GM19324 (cell line): Measurements from ENCODE around the gene STX1B.
"Not testable (repeated sequence)": the region's sequence is repeated elsewhere in the genome, so short reads cannot be mapped to it uniquely, and the experiment has no call there.

Experiments
- ATAC-seq: cut with Tn5 transposase; IDR thresholded peaks from one replicate; pipeline ENCODE4 v1.9.1; 2021; ENCODE audit warnings: mild to moderate bottlenecking, moderate library complexity; ENCODE audit not compliant: unreplicated experiment, low FRiP score

Gene STX1B

DNA sequence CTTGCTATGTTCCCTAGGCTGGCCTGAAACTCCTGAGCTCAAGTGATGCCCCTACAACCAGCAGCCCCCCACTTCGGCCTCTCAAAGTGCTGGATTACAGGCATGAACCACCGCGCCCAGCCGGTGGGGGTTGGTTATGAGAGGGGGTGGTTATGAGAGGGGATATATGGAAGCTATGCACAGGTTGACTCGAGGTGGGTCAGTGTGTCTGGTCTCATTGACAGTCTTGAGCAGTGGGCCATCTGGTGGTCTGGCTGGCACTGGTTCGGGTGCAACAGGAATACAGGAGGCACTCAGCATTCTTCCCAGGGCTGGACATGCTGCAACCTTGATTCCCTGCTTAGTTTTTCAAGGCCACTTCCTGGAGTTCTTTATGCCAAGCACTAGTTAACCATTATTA, 5.6 kb upstream of the STX1B start:
- no peak for ATAC-seq

DNA sequence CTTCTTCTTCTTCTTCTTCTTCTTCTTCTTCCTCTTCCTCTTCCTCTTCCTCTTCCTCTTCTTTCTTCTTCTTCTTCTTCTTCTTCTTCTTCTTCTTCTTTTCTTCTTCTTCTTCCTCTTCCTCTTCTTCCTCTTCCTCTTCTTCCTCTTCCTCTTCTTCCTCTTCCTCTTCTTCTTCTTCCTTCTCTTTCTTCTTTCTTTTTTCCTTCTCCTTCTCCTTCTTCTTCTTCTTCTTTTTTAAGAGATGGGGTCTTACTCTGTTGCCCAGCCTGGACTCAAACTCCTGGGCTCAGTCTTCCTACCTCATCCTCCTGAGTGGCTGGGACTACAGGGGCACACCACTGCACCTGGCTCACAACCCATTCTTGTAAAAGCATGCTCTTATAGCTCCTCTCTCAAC, 2.9 kb upstream of the STX1B start:
- not testable (repeated sequence) for ATAC-seq

DNA sequence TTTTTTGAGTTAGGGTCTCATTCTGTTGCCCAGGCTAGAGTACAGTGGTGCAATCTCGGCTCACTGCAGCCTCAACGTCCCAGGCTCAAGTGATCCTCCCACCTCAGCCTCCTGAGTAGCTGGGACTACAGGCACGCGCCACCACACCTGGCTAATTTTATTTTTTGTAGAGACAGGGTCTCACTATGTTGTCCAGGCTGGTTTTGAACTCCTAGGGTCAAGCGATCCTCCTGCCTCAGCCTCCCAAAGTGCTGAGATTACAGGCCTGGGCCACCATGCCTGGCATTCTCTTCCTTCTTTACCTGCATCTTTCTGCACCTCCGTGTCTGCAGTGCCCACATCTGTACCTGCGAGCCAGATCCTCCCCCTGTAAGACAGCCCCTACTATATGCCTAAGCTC, 1.4 kb upstream of the STX1B start:
- ATAC-seq: not testable (repeated sequence)

DNA sequence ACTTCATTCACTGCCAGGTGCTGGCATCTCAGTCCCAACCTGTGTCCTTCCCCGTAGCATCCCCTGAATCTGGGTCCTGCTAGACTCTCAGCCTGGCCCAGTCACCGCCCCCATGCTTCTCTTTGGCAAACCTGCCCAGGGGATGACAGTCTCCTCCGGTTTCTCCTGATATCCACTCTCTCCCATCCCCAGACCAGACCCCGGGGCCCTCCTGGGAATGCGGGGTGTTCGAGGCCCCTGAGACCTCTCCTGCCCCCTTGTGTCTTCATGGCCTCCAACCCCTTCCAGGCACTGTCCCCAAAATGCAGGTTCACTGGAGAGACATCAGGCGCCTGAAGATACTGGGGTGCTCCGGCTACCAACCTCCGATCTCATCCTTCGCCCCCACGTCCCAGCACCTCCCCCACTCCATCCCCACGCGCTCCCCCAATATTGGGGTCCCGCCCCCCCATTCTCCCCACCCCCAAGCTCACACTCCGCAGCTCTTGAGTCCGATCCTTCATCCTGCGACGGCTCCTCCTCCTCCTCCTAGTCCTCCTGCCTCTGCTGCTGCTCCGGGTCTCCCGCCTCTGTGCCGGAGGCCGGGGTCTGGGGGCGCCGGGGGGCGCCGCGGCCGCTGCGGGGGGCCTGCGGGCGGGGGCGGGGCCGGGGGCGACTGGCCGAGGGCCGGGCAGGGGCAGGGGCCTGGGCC, 399 bp downstream of the STX1B start:
- ATAC-seq: no peak

DNA sequence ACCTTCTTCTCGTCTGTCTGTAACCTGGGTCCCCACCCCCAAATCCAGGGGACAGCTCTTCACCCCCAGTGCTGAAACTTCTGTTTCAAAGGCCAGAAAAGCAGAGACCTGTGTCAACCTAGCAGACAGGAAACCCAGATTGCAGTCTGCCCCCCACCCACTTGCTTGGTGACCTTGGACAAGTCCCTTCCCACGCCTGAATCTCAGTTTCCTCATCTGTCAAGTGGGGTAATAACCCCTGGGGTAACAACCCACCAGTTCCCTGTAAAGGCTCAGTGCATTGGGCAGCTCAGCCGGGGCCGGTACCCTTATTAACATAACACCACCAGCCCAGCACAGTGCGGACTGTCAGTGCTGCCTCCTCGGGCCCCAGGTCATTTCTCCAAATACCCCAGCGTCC, 1.3 kb downstream of the STX1B start:
- ATAC-seq: no peak

DNA sequence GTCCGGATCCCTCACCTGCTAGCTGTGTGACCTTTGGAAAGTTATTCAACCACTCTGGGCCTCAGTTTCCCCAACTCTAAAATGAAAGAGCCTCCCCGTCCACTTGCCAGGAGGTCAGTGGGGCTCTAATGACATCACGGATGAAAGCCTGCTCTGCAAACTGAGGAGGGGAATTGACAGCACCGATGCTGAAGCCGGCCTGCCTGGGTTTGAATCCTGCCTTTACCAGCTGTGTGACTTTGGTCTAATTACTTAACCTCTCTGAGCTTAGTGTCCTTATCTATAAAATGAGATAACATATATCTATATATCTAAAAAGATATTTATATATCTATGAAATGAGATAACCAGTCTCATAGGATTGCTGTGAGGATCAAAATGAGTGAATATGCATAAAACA, 1.9 kb downstream of the STX1B start:
- ATAC-seq: no peak

DNA sequence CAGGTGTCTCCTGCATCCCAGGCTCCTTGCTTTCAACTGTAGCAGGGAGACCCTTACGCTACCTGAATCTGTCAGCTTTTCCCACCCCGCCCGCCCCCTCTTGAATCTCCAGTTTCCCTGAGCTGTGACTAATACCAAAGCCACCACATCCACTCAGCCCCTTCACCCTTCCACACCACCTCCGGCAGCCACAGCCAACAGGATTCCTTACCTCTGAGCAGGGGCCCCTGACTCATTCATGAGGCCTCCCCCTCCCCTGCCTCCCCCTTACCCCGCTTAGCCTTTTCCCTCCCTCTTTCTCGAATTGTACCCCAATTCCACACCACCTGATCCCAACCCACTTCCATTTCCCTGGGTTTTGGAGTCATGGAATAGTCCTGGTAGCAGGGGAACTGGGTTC, 2.3 kb downstream of the STX1B start:
- ATAC-seq: no peak

DNA sequence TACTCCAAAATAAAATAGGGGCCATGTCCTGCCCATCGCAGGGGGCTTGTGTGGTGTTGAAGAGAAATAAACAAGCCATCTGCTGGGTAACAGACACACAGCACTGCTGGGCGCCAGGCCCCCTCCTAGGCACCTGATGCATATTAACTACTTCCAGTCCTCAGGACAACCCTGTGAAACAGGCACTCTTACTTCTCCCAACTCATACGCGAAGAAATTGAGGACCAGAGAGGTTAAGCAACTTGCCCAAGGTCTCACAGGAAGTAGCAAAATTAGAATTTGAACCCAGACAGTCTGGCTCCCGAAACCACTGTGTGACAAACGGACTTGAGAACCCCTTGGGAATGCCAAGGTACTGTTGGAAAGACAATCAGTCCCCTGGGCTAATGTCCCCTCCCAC, 2.8 kb downstream of the STX1B start:
- ATAC-seq: no peak

DNA sequence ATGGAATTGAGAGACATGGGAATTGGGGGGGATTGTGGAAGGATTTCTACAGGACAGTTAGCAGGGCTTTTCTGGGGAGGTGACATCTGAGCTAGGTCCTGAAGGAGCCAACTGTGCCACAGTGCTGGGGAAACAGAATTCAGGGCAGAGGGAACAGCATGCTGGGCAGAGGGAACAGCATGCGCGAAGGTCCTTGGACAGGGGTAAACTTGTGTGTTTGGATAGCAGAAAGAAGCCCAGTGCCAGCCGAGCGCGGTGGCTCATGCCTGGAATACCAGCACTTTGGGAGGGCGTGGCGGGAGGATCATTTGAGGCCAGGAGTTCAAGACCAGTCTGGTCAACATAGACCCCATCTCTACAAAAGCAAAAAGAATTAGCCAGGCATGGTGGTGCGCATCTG, 3.8 kb downstream of the STX1B start:
- ATAC-seq: no peak

DNA sequence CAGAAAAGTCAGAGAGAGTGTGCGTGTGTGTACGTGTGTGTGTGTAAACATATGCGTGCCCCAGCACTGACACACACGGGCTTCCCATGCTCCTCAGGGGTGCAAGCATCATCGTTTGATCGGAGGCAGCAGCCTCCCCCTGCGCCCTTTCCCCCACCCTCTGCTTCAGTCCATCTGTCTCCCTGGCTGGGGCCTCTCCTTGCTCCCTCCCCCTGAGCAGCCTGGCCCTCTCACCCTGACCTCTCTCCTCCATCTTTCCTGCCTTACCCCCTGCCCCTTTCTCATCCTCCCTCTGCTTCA, 4.4 kb downstream of the STX1B start:
- ATAC-seq: no peak

DNA sequence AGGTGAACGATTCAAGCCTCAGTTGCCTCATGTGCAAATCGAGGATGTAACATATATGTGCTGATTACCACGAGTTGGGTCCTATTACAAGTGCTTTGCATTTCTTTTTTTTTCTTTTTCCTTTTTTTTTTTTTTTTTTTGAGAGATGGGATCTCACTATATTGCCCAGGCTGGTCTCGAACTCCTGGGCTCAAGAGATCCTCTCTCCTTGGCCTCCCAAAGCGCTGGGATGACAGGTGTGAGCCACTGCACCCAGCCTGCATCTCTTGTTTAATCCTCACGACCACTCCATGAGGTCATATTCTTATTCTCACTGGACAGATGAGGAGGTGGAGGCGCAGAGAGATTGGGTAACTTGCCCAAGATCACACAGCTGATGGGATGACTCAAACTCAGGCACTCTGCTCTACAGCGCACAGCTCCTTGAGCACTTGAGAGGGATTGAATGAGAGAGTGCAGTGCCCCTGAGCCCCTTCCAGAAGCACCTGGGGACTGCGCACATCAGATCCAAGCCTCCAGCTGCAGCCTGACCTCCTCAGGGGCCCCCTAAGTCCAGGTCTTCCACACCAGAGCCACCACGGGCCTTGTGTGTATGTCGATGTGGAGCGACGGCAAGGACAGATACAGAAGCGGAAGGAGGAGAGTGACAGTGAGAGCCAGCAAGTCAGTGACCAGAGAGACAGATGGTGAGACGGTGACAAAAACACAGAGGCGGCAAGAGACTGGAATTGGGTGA, 4.9 kb downstream of the STX1B start:
- no peak for ATAC-seq

DNA sequence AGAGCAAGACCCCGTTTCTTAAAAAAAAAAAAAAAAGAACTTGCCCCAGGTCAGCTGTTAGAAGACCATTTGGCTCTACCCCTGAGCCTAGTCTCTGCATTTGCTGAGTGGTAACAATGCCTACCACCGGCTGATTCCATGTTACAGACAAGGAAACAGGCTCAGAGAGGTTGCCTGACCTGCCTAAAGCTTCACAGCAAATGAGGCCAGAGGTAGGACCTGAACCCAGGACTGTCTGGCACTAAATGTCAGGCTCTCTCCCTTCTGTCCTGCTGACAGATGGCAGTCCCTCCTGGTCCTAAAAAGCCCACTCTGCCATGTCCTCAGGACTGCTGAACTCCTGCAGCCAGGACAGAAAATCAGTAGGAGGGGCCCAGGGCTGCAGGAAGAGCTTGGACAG, 5.8 kb downstream of the STX1B start:
- ATAC-seq: no peak

DNA sequence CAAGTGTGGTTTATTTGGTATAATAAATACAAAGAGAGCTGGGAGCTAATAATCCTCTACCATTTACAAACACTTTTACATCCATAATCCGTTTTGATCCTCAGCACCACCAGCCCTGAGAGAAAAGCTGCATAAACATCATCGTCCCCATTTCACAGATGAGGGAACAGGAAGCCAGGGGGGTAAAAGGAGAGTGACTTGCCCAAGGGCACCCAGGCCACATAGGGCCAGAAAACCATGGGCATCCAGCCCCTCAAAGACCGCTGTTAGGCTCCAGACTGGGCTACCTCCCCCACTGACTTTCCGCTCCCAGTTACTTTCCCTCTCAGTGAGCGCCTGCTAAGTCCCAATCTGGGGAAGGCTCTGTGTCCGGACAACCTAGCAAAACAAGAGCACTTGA, 6.7 kb downstream of the STX1B start:
- no peak for ATAC-seq

DNA sequence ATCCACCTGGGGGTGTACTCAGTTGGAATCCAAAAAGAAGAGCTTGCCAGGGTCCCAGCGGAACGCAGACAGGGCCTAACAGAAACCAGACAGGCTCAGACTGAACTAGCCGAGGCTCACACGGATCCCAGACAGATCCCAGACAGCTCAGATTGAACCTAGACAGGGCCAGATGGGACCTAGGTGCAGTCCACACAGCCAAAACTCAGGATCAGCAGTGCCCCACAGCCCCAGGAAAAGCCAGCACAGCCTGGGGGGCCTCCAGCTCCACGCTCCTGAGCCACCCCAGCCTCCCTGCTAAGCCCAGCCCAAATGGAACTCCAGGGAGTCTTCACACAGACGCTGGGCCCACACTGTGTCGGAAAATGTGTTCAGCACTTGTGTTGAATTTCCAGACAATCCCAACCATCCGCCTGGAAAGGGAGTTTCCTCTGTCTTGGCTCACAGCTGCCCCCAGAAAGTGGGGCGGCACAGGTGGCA, 7.5 kb downstream of the STX1B start:
- no peak for ATAC-seq

DNA sequence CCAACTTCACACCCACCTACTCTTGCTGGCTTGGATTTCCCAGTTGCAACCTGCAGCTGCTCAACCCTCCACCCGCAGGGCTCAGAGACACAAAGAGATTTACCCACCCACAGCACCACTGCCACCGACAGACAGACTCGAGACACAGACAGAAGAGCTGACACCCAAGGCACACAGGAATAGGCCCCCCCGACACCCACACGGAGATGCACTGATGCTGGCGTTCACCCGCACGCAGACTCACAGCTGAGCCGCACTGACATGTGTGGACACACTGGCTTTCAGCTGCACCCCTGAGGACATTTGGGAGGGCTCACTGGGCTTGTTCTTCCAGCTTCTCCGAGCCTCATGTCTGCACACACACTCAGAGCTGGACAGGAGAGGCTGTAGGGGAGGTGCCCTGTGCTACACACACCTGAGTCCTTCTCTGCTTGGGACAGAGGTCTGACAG, 8.2 kb downstream of the STX1B start:
- ATAC-seq: no peak

DNA sequence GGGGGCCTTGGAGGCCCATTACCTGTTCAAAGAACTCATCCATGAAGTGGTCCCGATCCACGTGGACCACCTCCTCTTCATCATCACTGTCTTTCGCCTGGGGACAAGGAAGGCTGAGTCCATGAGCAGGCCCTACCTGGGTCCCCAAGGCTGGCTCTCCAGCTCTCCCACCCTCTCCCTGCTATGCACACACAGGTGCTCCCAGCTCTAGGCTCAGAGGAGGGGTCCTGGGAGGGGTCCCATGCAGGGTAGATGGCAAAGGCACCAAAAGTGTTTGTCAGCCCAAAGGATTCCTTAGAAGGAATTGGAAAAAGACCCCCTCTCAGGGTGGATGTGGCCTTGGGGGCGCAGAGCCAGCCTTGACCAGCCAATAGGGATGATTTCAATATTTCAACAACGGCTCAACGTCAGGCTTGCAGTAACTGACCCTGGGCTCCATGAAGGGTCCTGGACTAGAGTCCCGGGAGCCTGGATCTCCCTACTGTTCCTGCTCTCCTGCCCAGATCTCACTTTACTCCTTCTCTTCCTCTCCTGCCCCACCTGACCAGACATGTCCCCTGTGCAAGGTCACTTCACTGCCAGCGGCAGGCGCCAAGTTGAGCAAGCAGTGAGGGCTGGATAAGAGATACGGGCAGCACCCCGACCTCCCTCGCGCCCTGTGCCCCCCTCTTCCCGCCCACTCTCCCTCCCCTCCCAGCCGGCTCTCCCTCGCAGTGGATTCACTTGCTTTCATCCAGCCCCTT, 8.8 kb downstream of the STX1B start:
- no peak for ATAC-seq

DNA sequence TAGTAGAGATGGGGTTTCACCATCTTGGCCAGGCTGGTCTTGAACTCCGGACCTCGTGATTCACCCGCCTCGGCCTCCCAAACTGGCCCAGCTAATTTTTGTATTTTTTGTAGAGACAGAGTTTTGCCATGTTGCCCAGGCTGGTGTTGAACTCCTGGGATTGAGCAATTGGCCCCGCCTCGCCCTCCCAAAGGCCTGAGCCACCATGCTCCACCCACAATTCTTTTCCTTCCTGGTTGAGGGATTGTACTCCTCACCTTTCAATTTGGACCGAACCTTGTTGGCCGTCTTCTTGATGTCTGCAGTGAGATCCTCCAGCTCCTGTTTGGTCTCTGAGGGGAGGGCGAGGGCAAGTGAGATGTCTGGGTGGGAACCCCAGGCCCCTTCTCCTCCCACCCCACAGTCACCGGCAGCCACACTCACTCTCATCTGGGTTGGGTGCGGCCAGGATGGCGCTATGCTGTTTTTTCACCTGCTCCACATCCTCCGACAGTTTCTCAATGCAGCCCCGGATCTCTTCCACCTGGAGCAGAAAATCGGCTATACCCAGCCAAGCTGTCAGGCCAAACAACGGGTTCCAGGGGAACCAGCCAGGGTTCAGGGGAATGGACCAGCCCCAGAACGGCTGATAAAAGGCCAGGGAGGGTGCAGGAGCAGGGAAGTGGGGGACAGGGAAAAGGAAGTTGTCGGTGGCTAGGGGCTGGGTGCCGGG, 9.6 kb downstream of the STX1B start:
- no peak for ATAC-seq

DNA sequence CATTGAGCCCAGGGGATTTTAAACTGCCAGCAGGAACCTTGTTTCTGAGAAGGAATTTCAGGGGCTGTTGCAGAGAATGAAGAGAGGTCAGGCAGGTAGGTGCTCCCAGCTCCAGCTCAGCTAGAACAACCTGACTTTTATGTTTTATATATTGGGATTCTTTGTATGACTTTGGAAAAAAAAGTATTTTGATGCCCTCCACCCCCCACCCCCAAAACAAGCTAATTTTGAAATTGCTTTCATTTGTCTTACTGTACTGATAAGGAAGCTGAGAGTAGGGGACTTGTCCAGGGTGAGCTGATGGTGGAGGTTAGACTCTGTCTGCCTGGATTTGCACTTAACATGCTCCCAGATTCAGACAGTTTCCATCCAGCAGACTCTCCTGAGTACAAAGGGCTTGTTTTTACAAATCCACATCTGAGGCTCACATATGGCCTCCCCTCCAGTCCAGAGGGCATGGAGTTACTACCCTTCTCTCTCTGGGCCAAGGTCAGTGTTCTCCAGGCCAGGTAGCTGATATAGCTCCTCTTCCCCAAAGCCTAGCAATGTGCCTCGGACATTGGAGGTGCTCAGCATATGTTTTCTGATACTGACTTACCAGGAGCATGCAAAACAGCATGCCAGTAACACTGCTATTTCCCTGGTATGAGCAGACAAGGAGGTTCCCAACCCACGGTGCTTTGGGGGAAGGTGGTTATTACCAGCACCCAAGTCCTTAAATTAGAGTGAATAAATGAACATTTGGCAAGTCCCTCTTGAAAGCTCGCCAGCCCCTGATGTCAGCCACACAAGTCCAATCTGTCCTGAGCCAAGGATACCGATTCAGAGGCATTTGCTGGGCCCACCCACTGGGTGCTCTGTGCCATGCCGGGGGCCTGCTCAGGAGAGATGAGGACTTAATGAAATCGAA, 11.3 kb downstream of the STX1B start:
- ATAC-seq: no peak

DNA sequence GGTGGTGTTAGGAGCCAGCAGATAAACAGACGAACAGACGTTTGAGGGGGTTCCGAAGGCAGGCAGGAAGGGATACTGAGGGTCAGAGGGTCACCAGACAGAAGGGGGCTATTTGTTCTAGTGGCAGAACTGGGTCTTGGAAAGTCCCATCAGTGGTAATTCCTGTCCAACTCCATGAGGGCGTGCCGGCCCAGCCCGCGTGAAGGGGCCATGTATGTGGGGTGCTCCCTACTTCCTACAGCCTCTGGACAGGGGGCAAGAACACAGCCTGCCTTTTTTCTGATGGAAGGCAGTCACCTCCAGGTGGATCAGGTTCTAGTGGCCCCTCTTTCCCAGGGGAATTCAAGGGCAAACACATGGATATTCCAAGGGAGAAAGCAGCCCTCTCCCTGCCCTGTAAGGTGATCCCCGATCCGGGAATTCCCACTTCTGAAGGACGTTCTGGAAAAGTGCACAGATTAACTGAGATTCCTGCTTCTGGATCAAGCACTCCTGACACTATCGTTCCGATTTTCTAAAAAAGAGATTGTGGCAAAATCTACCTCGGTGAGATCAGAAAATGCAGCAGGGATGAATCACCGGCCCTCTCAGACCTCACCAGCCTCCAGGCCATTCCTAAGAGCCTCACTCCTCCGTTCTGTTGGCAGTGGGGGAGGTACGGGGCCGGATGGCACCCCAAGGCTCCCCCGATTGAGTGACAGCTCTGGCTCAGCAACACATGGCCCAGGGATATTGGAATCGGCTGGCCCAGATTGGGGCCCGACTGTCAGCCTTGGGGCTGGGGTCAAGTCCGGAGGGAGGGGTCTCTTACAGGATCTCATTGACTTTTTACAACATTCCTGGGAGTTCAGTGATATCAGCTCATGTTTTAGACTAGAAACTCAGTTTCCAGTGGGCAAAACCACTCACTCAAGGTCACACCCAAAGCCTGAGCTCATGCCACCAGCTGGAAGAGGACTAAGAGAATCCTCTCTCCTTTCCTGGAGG, 12.4 kb downstream of the STX1B start:
- ATAC-seq: no peak
